Right renal cortex interstitium (tissue), 3 donors: Measurements from ENCODE around the gene STARD3. TPM values are rescaled to one million over a fixed set of nuclear protein-coding genes. Genes with fewer than 3 reads are reported as not detected.
"Not testable (repeated sequence)": the region's sequence is repeated elsewhere in the genome, so short reads cannot be mapped to it uniquely, and the experiment has no call there.

ENCODE experiments used
- DNase-seq, 3 donors: peaks; one replicate each; pipeline ENCODE4 v3.0.0-alpha.2; 2013; ENCODE audit warnings: low read depth in 3 of 3, low spot score in 2 of 3
- polyA plus RNA-seq, 3 donors: library from polyadenylated mRNA; unstranded; fragments of 120-200 nt; gene quantifications; one replicate each; pipeline ENCODE4 v1.2.1, GENCODE V29; 2013; ENCODE audit not compliant: insufficient read length in 3 of 3

The STARD3 gene
- polyA plus RNA-seq: 10 to 100 TPM; 42.9 to 52.2 (median 49.1) TPM

GRCh38 chr17:39636927-39637736 lies at the start of gene STARD3:
TSS of gene STARD3 (plus strand) at chr17:39637144. CDS start at chr17:39653532, 16,388 bp downstream.
- peak in 2 of 3 donors; percentile 56 to 79 for DNase-seq

GRCh38 chr17:39590180-39590579 lies 46.8 kb upstream of the STARD3 start:
- not testable (repeated sequence) for DNase-seq

GRCh38 chr17:39591958-39592954 lies 44.7 kb upstream of the STARD3 start:
- peak; percentile 69 to 84 (median 70) for DNase-seq

- no peak for DNase-seq
These were observed 43.6 kb upstream of the STARD3 start for GRCh38 chr17:39593371-39593770.

- no peak for DNase-seq
These were observed 41.6 kb upstream of the STARD3 start for GRCh38 chr17:39595294-39595693.

GRCh38 chr17:39595928-39596510 lies 40.9 kb upstream of the STARD3 start:
- DNase-seq: no peak

GRCh38 chr17:39596543-39597267 lies 40.2 kb upstream of the STARD3 start:
- DNase-seq: no peak

GRCh38 chr17:39597372-39598046 lies 39.4 kb upstream of the STARD3 start:
- DNase-seq: no peak

GRCh38 chr17:39598047-39598481 lies 38.9 kb upstream of the STARD3 start:
- DNase-seq: no peak

GRCh38 chr17:39598630-39599003 lies 38.3 kb upstream of the STARD3 start:
- no peak for DNase-seq

- no peak for DNase-seq
These were observed 37.8 kb upstream of the STARD3 start for GRCh38 chr17:39599004-39599664.

- no peak for DNase-seq
These were observed 37.2 kb upstream of the STARD3 start for GRCh38 chr17:39599665-39600231.

- DNase-seq: no peak
These were observed 36.5 kb upstream of the STARD3 start for GRCh38 chr17:39600288-39600996.

GRCh38 chr17:39600997-39601597 lies 35.8 kb upstream of the STARD3 start:
- no peak for DNase-seq

GRCh38 chr17:39601758-39602532 lies 35.0 kb upstream of the STARD3 start:
- no peak for DNase-seq

GRCh38 chr17:39602533-39603303 lies 34.2 kb upstream of the STARD3 start:
- no peak for DNase-seq
